Adrenal gland (tissue), 12 donors: Measurements from ENCODE around the gene COMMD9. TPM values are rescaled to one million over a fixed set of nuclear protein-coding genes. Genes with fewer than 3 reads are reported as not detected.

ENCODE experiments used
- DNase-seq, 7 donors: peaks; one replicate each; pipeline ENCODE4 v3.0.0-alpha.2; 2019 to 2020
- H3K27ac ChIP-seq, 5 donors: fragments of 200-600 bp; sonication (generic) in 4 of 5; 1 replicate in 3 of 5; 2 replicates in 2 of 5; pipeline versions ENCODE4 v1.5.1 to v1.8.0; 2016 to 2020; ENCODE audit warnings: mild to moderate bottlenecking in 1 of 5
- H3K27me3 ChIP-seq: fragments of 200-600 bp; 2 replicates; pipeline ENCODE4 v1.8.0; 2021
- H3K36me3 ChIP-seq, 2 donors: fragments of 200-600 bp; replicated peaks in 1 of 2; 1 replicate in 1 of 2; 2 replicates in 1 of 2; pipeline versions ENCODE4 v1.5.1 to v1.8.0; 2018 to 2022
- H3K4me1 ChIP-seq, 2 donors: fragments of 200-600 bp; replicated peaks in 1 of 2; 1 replicate in 1 of 2; 2 replicates in 1 of 2; pipeline versions ENCODE4 v1.5.1 to v1.8.0; 2018 to 2021
- H3K4me3 ChIP-seq, 4 donors: fragments of 200-600 bp; sonication (generic) in 3 of 4; one replicate each; pipeline ENCODE4 v1.5.1; 2016 to 2018
- H3K9me3 ChIP-seq, 3 donors: fragments of 200-600 bp; sonication (generic) in 1 of 3; replicated peaks in 1 of 3; 1 replicate in 2 of 3; 2 replicates in 1 of 3; pipeline versions ENCODE4 v1.5.1 to v1.8.0; 2016 to 2021
- CTCF ChIP-seq, 6 experiments: fragments of 450-650 bp in 4 of 6; fragments of 200-600 bp in 2 of 6; sonication (generic) in 1 of 6; IDR thresholded peaks; 1 replicate in 5 of 6; 2 replicates in 1 of 6; pipeline versions ENCODE4 v1.5.1 to v1.8.0; 2016 to 2021; ENCODE audit warnings: antibody characterized with exemption in 6 of 6, mild to moderate bottlenecking in 2 of 6, moderate library complexity in 1 of 6
- POLR2A ChIP-seq, 2 donors: fragments of 450-650 bp; IDR thresholded peaks; one replicate each; pipeline ENCODE4 v1.6.1; 2017; ENCODE audit warnings: antibody characterized with exemption in 2 of 2, mild to moderate bottlenecking in 2 of 2, moderate library complexity in 1 of 2
- WGBS, 4 donors: extraction: QIAGEN DNeasy Blood & Tissue Kit in 2 of 4; methylation state at CpG; one replicate each; pipeline versions ENCODE4 v1.1.5 to v1.1.7; 2013 to 2017; 5-methylcytosine and 5-hydroxymethylcytosine counted together
- intact Hi-C, 2 donors: fragments of 100-400 bp; cut with DNase I; formaldehyde crosslinking; loops; one replicate each; pipeline versions ENCODE4 v1.14.1 to v1.15.0; 2022 to 2023
- polyA plus RNA-seq, 3 donors: library from polyadenylated mRNA; stranded (reverse); fragments of 200-250 nt in 2 of 3; fragments of 350-450 nt in 1 of 3; fragmentation: Illumina TruSeq in 1 of 3; extraction: RNeasy Lipid Tissue Mini Kit (QIAGEN cat#74804) in 1 of 3; gene quantifications; one replicate each; pipeline ENCODE4 v1.2.3, GENCODE V29; 2013 to 2014
- total RNA-seq, 9 donors: library from RNA; depleted of rRNA in 4 of 9; stranded (reverse); fragments of >200 nt in 4 of 9; fragments of 120-200 nt in 1 of 9; fragmentation: NEBNext Ultra II Directional in 1 of 9; extraction: Animal tissue kit (Norgen Biotek cat#: 25700) in 1 of 9; gene quantifications; one replicate each; pipeline versions ENCODE4 v1.1.0 to v1.2.4, GENCODE V29; 2013 to 2023
- donor health status: healthy with polysubstance abuse.
- donor health status: Bipolar disorder and iron deficiency.
- donor health status: DM: yes; HTN: yes; CAD: no.
- donor health status: DM: no; HTN: no; CAD: no.
- donor health status: DM: no; HTN: no; CAD: no.
- donor health status: DM: yes; HTN: yes; CAD: no.

COMMD9 gene
- total and polyA plus RNA-seq, 12 donors: 25.3 to 140 (median 89.5) TPM

DNA sequence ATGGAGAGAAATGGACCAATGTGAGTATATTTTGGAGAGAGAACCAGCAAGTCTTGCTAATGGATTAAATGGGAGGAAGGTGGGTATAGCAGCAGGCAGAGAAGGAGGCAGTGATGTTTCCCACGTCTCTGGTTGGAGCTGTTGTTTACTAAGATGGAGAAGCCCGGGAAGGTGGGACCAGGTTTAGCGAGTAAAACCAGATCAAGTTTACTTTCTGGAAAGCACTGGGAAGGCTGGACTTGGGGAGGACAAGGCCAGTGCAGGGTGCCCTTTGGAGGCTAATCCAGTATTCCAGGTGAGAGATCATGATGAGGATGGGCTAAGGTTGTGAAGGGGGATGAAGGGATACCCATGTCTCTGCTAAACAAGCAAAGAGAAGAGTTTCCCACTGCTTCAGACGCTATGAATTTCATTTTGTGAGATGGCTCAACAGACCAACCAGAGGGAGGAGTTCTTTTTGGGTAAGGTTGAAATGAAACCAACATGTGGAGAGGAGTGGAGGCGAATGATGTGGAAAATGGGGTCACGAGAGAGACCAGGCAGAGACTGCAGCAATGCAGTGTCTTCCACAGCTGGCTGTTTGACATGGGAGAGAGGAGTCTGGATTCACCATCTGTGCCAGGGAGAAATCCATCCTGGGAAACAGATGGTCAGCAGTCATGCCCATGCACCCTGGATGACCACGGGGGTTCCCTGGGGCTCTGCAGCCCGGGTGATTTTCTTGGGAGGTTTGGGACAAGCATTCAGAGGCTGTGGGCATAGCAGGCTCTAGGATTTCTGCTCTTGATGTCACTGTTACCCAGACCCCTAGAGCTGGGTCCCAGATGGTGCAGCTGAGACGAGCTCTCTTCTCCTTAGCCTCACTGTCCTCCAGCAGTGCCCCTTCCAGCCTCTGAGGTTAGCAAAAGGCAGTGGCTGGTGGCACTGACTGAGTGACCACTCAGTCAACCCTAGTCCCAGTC is 24.9 kb downstream of the COMMD9 start:
- no peaks in the 10 kb centered on the region for H3K4me1 ChIP-seq
- intact Hi-C loops: loop anchor here (5.0 to 10.0 kb wide), 5 partner anchors 107 to 779 kb away; partner anchors contain the start of gene FJX1 (in 1 of the 2)
- H3K36me3 ChIP-seq: no peaks in the 10 kb centered on the region
- TF ChIP-seq CTCF (IDR thresholded peaks at IDR 0.05) (no peak), POLR2A (IDR thresholded peaks at IDR 0.05) (no peak)
- H3K27ac ChIP-seq: no peak overlapping the region
- no peaks in the 10 kb centered on the region for H3K27me3 ChIP-seq
- peak in 2 of 7 donors; percentile 3 to 9 for DNase-seq
- H3K4me3 ChIP-seq: no peak overlapping the region
- WGBS, 4 donors: 73 to 89% (median 80%) methylated on average over 9 of the region's 9 CpGs
- no peaks in the 10 kb centered on the region for H3K9me3 ChIP-seq

- no peak for TF ChIP-seq POLR2A (IDR thresholded peaks at IDR 0.05)
- no peak for TF ChIP-seq CTCF (IDR thresholded peaks at IDR 0.05)
- intact Hi-C loops: loop anchor here (5.0 to 10.0 kb wide), 5 partner anchors 104 to 776 kb away; partner anchors contain the start of gene FJX1 (in 1 of the 2)
These were observed 28.1 kb downstream of the COMMD9 start for GRCh38 chr11:36261094-36261493.

DNA sequence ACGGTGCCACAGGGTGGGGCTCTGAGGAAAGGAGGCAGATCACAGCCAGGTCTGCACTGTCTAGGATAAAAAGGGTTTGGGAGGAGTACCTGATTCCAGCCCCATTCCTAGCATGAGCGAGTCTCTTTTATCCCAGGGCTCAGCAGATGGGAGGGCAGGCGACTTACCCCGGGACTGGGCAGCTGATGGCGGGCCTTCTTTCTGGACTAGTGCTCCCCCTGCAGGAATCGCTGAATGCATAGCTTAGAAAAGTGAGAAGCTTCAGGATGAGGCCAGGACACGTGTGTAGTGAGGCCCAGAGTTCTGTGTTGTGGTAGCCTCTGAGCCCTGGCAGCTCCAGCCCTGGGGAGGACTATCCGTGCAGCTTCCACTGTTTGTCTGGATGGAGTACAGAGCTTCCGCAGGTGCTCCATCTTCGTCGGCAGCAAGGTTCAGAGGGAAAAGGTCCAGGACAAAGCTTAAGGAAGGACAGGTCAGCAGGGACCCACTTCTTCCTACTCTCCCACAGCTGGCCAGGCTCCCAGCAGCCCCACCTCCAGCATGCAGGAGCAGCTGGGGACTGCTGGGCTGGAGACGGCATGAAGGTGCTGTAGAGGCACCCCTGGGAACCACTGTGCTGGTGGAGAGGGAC is 30.4 kb downstream of the COMMD9 start:
- peak; percentile 47 to 80 (median 70) for DNase-seq
- H3K4me1 ChIP-seq: peaks cover 0 to 5% of the 10 kb centered on the region in 2 donors
- H3K27ac ChIP-seq: no peak overlapping the region
- H3K36me3 ChIP-seq: no peaks in the 10 kb centered on the region
- intact Hi-C loops: no loop called here
- TF ChIP-seq POLR2A (IDR thresholded peaks at IDR 0.05): no peak
- TF ChIP-seq CTCF (IDR thresholded peaks at IDR 0.05): peak; percentile 42 to 68 (median 58)
- H3K27me3 ChIP-seq: no peaks in the 10 kb centered on the region
- H3K4me3 ChIP-seq: no peak overlapping the region
- H3K9me3 ChIP-seq: no peaks in the 10 kb centered on the region
- WGBS, 4 donors: 51 to 56% (median 54%) methylated on average over 11 to 12 of the region's 12 CpGs

More at GRCh38 chr11:36261094-36261493, 28.1 kb downstream of the COMMD9 start:
- H3K27me3 ChIP-seq: no peaks in the 10 kb centered on the region
- H3K27ac ChIP-seq: no peak overlapping the region
- H3K36me3 ChIP-seq: no peaks in the 10 kb centered on the region
- no peaks in the 10 kb centered on the region for H3K9me3 ChIP-seq
- 84 to 94% (median 89%) methylated on average over 4 of the region's 4 CpGs for WGBS, 4 donors
- peaks cover 0 to 5% of the 10 kb centered on the region in 2 donors for H3K4me1 ChIP-seq
- H3K4me3 ChIP-seq: no peak overlapping the region
- DNase-seq: no peak

DNA sequence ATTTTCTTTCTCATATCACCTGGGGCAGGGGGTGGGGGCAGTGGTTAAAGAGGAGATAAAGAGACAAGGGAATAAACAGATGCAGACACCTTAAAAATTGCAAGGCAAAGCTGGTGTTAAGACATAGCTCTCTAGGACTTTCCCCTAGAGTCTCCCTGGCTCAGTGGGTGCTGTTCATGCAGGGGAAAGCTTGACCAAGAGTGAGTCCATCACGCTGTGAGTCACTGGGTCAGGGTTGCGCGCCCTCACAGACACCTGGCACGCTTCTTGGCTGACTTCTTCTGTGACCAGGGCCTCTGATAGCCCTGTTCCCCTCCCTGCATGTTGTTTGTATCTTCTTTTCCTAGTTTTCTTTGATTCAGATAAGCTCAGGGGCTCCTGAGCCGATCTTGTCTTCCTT is 31.9 kb downstream of the COMMD9 start:
- TF ChIP-seq CTCF (IDR thresholded peaks at IDR 0.05): no peak

More for the DNA sequence above, 31.9 kb downstream of the COMMD9 start:
- DNase-seq: peak in 6 of 7 donors; percentile 65 to 71 (median 66)
- intact Hi-C loops: no loop called here
- WGBS, 4 donors: 30 to 43% (median 32%) methylated on average over 5 of the region's 5 CpGs
- no peaks in the 10 kb centered on the region for H3K27me3 ChIP-seq
- H3K9me3 ChIP-seq: no peaks in the 10 kb centered on the region
- no peak overlapping the region for H3K4me3 ChIP-seq
- H3K4me1 ChIP-seq: peaks cover 0 to 5% of the 10 kb centered on the region in 2 donors
- no peak overlapping the region for H3K27ac ChIP-seq
- no peaks in the 10 kb centered on the region for H3K36me3 ChIP-seq
